GM19438 (cell line): ENCODE measurements around the gene MYPOP.

Source experiments
- ATAC-seq: cut with Tn5 transposase; IDR thresholded peaks from one replicate; pipeline ENCODE4 v1.9.1; 2021; ENCODE audit warnings: low read depth; ENCODE audit not compliant: unreplicated experiment

Gene MYPOP, protein sequence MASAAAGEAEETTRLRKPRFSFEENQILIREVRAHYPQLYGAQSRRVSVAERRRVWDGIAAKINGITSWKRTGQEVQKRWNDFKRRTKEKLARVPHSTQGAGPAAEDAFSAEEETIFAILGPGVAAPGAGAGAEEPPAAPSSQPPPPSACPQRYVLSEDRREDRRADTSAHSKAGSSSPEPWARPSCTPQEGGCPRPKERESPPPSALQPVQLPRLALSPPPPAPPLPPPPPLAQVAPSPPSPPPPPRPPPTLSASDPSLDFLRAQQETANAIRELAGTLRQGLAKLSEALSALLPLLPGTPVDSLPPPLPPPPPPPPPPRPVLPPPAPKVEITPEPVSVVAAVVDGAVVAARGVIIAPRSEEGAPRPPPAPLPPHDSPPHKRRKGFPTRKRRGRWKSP

DNA sequence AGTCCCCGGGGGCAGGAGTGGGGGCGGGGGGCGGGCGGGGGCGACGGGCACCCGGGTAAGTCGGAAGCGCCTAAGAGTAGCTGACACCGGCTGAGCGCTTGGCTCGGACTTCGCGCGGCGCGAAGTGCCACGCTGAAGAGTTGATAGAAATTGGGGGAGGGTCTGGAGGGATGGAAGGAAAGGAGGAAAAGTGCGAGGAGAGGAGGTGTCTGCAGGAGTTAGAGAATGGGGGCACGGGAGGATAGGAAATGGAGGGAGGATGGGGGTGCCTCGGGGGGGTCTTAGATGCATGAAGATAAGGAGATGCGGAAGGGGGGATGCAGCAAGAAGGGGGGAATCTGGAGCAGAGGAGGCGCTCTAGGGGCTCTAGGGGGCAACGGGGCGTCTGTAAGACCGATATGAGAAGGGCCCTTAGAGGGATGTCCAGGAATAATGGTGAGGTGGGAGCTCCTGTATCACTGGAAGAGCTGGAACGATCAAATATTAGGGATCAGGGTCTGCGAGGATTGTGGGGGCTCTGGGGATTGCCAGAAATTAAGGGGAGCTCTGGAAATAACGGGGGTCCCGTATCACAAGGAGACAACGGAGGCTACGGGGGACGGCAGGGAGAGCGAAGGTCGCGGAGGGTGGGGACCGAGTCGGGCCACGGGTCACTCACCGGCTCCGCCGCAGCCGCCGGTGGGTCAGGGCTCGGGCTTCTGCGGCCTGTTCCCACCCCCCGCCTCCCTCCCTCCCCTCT lies at the start of gene MYPOP:
TSS of gene MYPOP (minus strand) at position 702 of the 739 bp plus-strand sequence. CDS start 840 bp downstream, outside the sequence.
- no peak for ATAC-seq

DNA sequence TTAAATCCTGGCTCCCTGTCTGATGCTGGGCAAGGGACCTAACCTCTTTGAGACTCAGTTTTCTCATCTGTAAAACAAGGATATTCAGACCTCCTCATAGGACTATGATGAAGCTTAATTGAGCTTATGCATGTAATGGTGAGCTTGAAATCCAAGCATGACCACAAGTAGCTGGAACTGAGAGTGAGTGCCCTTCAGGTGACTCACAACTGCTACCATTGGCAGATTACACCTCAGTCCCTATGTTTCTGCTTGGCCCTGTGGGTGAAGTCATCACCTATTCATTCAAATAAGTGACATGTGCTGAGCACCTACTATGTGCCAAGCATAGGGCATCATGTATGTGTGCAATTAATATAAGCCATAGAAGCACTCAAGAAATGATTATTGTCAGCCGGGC lies 45.5 kb upstream of the MYPOP start:
- no peak for ATAC-seq

DNA sequence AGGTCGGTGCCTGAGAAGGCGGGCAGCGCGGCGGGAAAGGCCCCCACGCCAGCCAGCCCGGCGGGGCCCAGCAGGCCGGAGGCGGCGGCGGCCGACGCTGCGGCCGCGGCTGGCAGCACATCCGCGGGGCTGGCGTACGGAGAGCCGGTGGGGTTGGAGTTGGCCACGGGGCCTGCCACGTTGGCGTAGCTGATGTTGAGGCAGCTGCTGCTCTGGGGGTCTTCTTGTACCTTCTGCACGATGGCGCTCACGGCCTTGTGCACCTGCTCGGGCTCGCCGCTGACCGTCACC lies 38.0 kb upstream of the MYPOP start:
- no peak for ATAC-seq

- ATAC-seq, result no peak
Measured at GRCh38 chr19:45939792-45940514, 37.5 kb upstream of the MYPOP start.

DNA sequence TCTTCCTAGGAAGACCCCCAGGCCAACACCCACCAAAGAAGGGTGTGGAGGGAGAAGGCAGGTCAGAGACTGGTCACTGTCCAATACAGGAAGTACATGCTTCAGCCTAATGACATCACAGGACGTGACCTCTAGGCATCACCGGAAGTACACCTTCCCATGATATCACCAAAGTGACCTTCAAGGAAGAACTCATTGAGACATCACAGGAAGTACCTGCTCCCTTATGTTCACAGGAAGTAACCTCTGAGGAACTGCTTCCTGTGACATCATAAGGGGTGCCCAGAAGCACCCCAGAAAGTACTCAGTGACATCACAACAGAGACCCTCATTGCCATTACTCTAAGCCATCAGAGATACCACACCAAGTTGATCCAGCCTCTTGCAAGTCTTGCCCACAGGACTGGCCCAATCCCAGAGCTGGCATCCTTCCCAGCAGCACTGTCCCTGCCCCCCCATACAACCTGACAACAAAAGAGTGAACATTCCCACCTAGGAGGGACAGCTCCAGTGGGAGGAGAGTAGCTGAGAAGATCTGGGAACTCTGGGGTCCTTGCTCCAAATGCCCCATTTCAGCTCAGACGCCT lies 36.4 kb upstream of the MYPOP start:
- ATAC-seq, result no peak

DNA sequence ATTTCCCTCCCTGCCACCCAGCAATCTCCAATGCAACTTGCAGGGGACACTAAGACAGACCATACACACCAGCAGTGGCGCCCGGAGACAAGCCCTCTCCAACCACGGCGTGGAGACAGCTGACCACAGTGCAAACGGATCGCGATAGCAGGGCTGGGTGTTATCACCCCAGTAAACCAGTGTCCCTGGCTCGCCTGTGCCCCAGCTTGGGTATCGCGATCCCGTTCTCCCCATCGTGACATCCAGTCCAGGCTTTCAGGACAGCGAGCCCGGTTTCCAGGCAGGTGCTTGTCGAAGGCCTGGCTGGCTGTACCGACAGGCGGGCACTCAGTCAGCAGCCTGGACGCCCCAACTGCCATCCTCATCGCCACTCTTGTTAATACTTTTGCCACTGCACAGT lies 32.9 kb upstream of the MYPOP start:
- ATAC-seq, result no peak

- ATAC-seq, result no peak
Measured at GRCh38 chr19:45934551-45935230, 32.3 kb upstream of the MYPOP start.

- ATAC-seq, result no peak
Measured at GRCh38 chr19:45933759-45934158, 31.3 kb upstream of the MYPOP start.

GRCh38 chr19:45931055-45931454 lies 28.6 kb upstream of the MYPOP start:
- ATAC-seq, result no peak

DNA sequence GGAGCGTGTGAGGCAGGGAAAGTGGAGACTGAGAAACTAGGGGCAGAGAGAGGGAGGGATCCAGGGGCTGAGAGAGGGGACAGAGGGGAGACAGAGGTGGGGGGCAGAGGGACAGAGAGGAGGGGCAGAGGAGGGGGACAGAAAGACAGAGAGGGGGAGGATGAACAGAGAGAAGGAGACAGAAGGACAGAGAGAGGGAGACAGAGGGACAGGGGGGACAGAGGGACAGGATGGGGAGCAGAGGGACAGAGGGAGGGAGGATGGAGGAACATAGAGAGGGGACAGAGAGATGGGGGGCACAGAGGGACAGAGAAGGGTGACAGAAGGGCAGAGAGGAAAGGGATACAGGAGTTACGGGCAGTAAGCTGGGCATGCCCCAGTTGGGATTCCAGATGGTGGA lies 26.8 kb upstream of the MYPOP start:
- ATAC-seq, result no peak

- ATAC-seq, result no peak
Measured at GRCh38 chr19:45927565-45928261, 25.3 kb upstream of the MYPOP start.

DNA sequence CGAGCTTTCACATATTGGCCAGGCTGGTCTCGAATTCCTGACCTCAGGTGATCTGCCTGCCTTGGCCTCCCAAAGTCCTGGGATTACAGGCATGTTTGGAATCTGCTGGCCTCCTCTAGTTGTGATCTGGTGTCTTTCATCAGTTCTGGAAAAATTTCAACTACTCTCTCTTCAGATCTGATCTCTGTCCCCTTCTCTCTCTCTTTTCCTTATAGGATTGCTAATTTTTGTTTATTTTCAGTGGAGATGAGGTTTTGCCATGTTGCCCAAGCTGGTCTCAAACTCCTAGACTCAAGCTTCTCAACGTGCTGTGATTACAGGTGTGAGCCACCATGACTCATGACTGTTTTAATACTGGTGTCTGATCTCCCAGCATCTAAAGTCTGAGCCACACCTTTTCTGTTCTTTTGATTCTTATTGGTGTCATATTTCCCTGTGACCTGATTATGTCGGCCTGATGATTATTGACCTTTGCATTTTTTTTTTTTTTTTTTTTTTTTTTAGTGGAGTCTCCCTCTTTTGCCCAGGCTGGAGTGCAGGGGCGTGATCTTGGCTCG lies 22.6 kb upstream of the MYPOP start:
- ATAC-seq, result no peak

GRCh38 chr19:45922281-45922680 lies 19.9 kb upstream of the MYPOP start:
- ATAC-seq, result no peak

- no peak for ATAC-seq
Measured at GRCh38 chr19:45920458-45920857, 18.0 kb upstream of the MYPOP start.

- ATAC-seq, result no peak
Measured at GRCh38 chr19:45919678-45920077, 17.3 kb upstream of the MYPOP start.

- no peak for ATAC-seq
Measured at GRCh38 chr19:45918721-45919120, 16.3 kb upstream of the MYPOP start.

- ATAC-seq, result no peak
Measured at GRCh38 chr19:45917421-45918091, 15.1 kb upstream of the MYPOP start.

- ATAC-seq, result no peak
Measured at GRCh38 chr19:45913874-45914830, 11.7 kb upstream of the MYPOP start, which contains the start of gene NANOS2. NANOS2 (minus strand) TSS chr19:45914778; CDS start chr19:45914693, 85 bp downstream.
